Fibroblast of pulmonary artery (primary cell): Measurements from ENCODE around the gene PDZD7.

Source experiments
- DNase-seq: peaks from one replicate; pipeline ENCODE4 v3.0.0-alpha.2; 2010; ENCODE audit warnings: low read depth
- H3K4me3 ChIP-seq: replicated peaks from 2 replicates; pipeline ENCODE4 v1.5.1; 2011; ENCODE audit warnings: low read depth, mild to moderate bottlenecking, control low read depth, low read length, moderate library complexity
- CTCF ChIP-seq: IDR thresholded peaks from 2 replicates; pipeline ENCODE4 v1.5.1; 2011; ENCODE audit warnings: mild to moderate bottlenecking, control low read depth, low read length, inconsistent platforms; ENCODE audit errors: missing control alignments

The PDZD7 gene

DNA sequence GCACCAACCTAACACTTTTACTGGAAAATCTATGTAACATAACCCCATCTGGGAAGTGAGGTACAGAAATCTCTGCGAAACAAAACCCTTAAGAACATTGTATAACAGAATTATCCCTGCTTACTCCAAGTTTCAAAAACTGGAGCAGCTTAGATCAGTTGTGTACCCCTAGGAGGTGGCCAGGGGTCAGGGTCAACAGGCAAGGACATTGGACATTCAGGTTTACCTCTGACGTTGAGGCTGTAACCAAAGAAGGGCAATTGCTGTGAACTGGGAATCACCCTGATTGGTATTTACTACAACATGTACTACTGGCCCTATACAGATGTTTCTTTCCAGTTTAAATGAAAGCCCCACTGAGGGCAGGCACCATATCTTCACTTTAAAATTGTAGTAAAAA is 13.2 kb upstream of the PDZD7 start:
- TF ChIP-seq CTCF = no peak
- H3K4me3 ChIP-seq = no peak overlapping the region
- no peak for DNase-seq

GRCh38 chr10:101043363-101043707 is 12.4 kb upstream of the PDZD7 start:
- no peak for TF ChIP-seq CTCF
- H3K4me3 ChIP-seq = peak overlapping the region; percentile 63
- DNase-seq = no peak

DNA sequence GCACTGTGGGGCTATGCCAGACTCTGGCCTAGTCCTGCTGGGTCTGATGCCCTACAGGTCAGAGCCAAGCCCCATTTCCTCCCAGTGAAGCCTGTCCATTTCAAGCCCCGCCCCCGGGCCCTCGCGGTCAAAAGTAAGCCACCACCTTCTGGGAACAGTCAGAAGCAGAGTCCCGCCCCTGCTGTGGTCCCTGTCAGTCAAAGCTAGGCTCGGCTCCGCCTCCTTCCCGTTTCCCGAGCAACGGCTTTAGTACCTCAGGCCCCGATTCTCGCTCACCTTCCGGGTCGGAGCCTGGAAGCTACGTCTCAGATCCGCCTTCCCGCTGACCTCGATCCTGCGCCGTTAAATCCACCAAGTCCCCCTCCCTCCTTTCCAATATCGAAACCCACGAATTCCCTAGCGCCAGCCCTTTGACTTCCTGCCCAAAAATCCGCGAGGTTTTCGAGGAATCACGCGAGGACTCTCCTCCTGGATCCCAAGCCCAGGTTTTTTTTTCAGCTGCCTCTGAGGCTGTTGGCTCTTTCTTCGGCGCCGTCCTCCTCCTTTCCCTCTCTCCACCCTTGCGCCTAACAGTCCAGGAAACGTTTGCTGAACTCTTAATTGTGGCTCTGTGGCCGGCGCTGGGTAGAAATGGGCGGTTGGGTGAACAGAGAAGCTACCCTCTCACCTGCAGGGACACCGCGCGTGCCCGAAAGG is 11.9 kb upstream of the PDZD7 start:
- TF ChIP-seq CTCF = no peak
- peak overlapping the region; percentile 63 for H3K4me3 ChIP-seq
- peak; percentile 97 for DNase-seq

DNA sequence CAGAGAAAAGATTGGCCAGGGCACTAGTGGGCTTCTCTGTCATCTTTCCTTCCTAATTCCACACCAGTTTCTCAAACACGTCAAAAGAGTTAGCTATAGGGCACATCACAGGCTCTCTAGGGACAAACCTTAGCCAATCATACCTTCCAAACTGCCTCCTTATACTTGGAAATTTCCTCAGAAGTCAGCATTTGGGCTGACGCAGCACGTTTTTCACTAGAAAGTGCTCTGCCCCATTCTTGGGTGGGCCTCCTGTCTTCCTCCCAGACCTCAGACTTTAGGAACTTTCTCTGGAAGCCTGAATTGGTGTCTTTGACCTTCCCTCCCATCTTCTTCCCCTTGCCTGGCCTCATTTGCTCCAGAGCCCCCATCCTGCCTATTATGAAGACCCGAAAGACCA is 11.2 kb upstream of the PDZD7 start:
- H3K4me3 ChIP-seq = peak overlapping the region; percentile 63
- no peak for DNase-seq

GRCh38 chr10:101041252-101041761 is 10.4 kb upstream of the PDZD7 start:
- peak; percentile 89 for DNase-seq
- TF ChIP-seq CTCF = peak; percentile 92
- no peak overlapping the region for H3K4me3 ChIP-seq

More for the DNA sequence above, 11.2 kb upstream of the PDZD7 start:
- TF ChIP-seq CTCF = no peak

GRCh38 chr10:101040851-101041250 is 9.9 kb upstream of the PDZD7 start:
- no peak overlapping the region for H3K4me3 ChIP-seq
- TF ChIP-seq CTCF = no peak
- DNase-seq = no peak

DNA sequence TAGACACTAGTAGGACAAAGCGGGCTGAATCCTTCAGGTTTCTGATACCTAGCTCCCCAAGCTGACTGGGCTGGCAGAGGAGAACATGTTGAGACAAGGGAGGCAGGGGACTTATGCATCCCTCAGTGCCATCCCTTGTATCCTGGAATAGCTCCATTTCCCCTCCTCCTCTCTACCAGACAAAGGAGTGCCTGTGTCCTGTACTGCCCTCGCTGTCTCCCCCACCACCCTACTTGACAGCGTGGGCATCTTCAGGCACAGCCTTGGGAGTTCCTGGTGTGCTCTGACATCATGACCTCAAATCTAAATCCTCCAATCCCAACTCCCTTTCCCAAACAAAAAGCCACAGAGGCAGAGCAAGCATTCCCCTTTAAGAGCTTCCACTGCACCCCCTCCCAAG is 9.1 kb upstream of the PDZD7 start:
- TF ChIP-seq CTCF = no peak
- H3K4me3 ChIP-seq = no peak overlapping the region
- DNase-seq = no peak
